Ascending aorta (tissue), 2 donors: ENCODE results near the gene MYBBP1A. TPM values are rescaled to one million over a fixed set of nuclear protein-coding genes. Genes with fewer than 3 reads are reported as not detected.

ENCODE experiments used
- DNase-seq, 2 donors: peaks; one replicate each; pipeline ENCODE4 v3.0.0-alpha.2; 2019; ENCODE audit warnings: low spot score in 2 of 2
- H3K27ac ChIP-seq, 2 donors: fragments of 200-600 bp; sonication (generic); one replicate each; pipeline ENCODE4 v1.5.1; 2016 to 2017; ENCODE audit warnings: mild to moderate bottlenecking in 1 of 2
- H3K27me3 ChIP-seq: fragments of 200-600 bp; sonication (generic); one replicate; pipeline ENCODE4 v1.5.1; 2017
- H3K36me3 ChIP-seq, 2 donors: fragments of 200-600 bp; sonication (generic); one replicate each; pipeline ENCODE4 v1.5.1; 2016
- H3K4me1 ChIP-seq, 2 donors: fragments of 200-600 bp; sonication (generic); one replicate each; pipeline ENCODE4 v1.5.1; 2016 to 2017; ENCODE audit warnings: mild to moderate bottlenecking in 1 of 2
- H3K4me3 ChIP-seq, 2 donors: fragments of 200-600 bp; sonication (generic); one replicate each; pipeline ENCODE4 v1.5.1; 2016 to 2017; ENCODE audit warnings: mild to moderate bottlenecking in 1 of 2
- H3K9me3 ChIP-seq, 2 donors: fragments of 200-600 bp; sonication (generic); one replicate each; pipeline ENCODE4 v1.5.1; 2016
- CTCF ChIP-seq, 3 experiments: fragments of 200-600 bp in 2 of 3; fragments of 450-650 bp in 1 of 3; sonication (generic) in 2 of 3; IDR thresholded peaks; one replicate each; pipeline ENCODE4 v1.5.1; 2016 to 2019; ENCODE audit warnings: antibody characterized with exemption in 3 of 3, mild to moderate bottlenecking in 1 of 3, moderate library complexity in 1 of 3
- intact Hi-C: fragments of 100-400 bp; cut with DNase I; formaldehyde crosslinking; loops from one replicate; pipeline ENCODE4 v1.15.1; 2023
- total RNA-seq: library from RNA; depleted of rRNA; stranded (reverse); fragments of >200 nt; gene quantifications from one replicate; pipeline ENCODE4 v1.1.0, GENCODE V29; 2016

The MYBBP1A gene
- total RNA-seq, 1 donor from 2014 or later: 94.5 TPM

GRCh38 chr17:4541328-4542002 is 13.7 kb downstream of the MYBBP1A start:
- Histone ChIP-seq H3K9me3 (no peaks in the 10 kb centered on the region), H3K4me1 (peaks cover 4 to 14% of the 10 kb centered on the region in 2 donors), H3K4me3 (no peak overlapping the region), H3K27ac (peak overlapping the region in 1 of 2 donors; percentile 26), H3K36me3 (peaks cover 65 to 79% of the 10 kb centered on the region in 2 donors), H3K27me3 (no peaks in the 10 kb centered on the region)
- peak in 1 of 3 experiments; percentile 21 for TF ChIP-seq CTCF (IDR thresholded peaks at IDR 0.05)
- DNase-seq: no peak
- intact Hi-C loops: loop anchor here (5.0 kb wide), 1 partner anchor 119 kb away; no protein-coding TSS in a partner anchor

GRCh38 chr17:4540687-4541327 is 14.4 kb downstream of the MYBBP1A start:
- peak overlapping the region in 1 of 2 donors; percentile 26 for H3K27ac ChIP-seq
- intact Hi-C loops: loop anchor here (5.0 kb wide), 1 partner anchor 119 kb away; no protein-coding TSS in a partner anchor
- no peaks in the 10 kb centered on the region for H3K9me3 ChIP-seq
- H3K36me3 ChIP-seq: peaks cover 63 to 74% of the 10 kb centered on the region in 2 donors
- no peak for DNase-seq
- H3K4me1 ChIP-seq: peaks cover 4 to 20% of the 10 kb centered on the region in 2 donors
- no peak overlapping the region for H3K4me3 ChIP-seq
- TF ChIP-seq CTCF (IDR thresholded peaks at IDR 0.05): no peak
- H3K27me3 ChIP-seq: no peaks in the 10 kb centered on the region

GRCh38 chr17:4540224-4540651 is 14.9 kb downstream of the MYBBP1A start:
- no peak for DNase-seq
- Histone ChIP-seq H3K9me3 (no peaks in the 10 kb centered on the region), H3K36me3 (peaks cover 60 to 68% of the 10 kb centered on the region in 2 donors), H3K27me3 (no peaks in the 10 kb centered on the region), H3K4me1 (peaks cover 4 to 20% of the 10 kb centered on the region in 2 donors), H3K27ac (no peak overlapping the region), H3K4me3 (no peak overlapping the region)
- no peak for TF ChIP-seq CTCF (IDR thresholded peaks at IDR 0.05)
- intact Hi-C loops: loop anchor here (5.0 kb wide), 1 partner anchor 118 kb away; no protein-coding TSS in a partner anchor

GRCh38 chr17:4539576-4540223 is 15.5 kb downstream of the MYBBP1A start:
- Histone ChIP-seq H3K9me3 (no peaks in the 10 kb centered on the region), H3K27ac (no peak overlapping the region), H3K4me3 (no peak overlapping the region), H3K27me3 (no peaks in the 10 kb centered on the region), H3K36me3 (peaks cover 55 to 63% of the 10 kb centered on the region in 2 donors), H3K4me1 (peaks cover 4 to 20% of the 10 kb centered on the region in 2 donors)
- no peak for TF ChIP-seq CTCF (IDR thresholded peaks at IDR 0.05)
- DNase-seq: no peak
- intact Hi-C loops: loop anchor here (5.0 kb wide), 1 partner anchor 117 kb away; no protein-coding TSS in a partner anchor

- Histone ChIP-seq H3K27me3 (no peaks in the 10 kb centered on the region), H3K9me3 (no peaks in the 10 kb centered on the region), H3K36me3 (peaks cover 48 to 56% of the 10 kb centered on the region in 2 donors), H3K4me1 (peaks cover 4 to 20% of the 10 kb centered on the region in 2 donors), H3K27ac (no peak overlapping the region), H3K4me3 (no peak overlapping the region)
- DNase-seq: no peak
- TF ChIP-seq CTCF (IDR thresholded peaks at IDR 0.05): no peak
- intact Hi-C loops: no loop called here
These were observed 16.2 kb downstream of the MYBBP1A start for GRCh38 chr17:4539025-4539424.
